ENCODE measurements around the gene FRMD3.

FRMD3 gene

GRCh38 chr9:83472221-83472665 lies 66.0 kb downstream of the FRMD3 start:
- no peak for DNase-seq

DNA sequence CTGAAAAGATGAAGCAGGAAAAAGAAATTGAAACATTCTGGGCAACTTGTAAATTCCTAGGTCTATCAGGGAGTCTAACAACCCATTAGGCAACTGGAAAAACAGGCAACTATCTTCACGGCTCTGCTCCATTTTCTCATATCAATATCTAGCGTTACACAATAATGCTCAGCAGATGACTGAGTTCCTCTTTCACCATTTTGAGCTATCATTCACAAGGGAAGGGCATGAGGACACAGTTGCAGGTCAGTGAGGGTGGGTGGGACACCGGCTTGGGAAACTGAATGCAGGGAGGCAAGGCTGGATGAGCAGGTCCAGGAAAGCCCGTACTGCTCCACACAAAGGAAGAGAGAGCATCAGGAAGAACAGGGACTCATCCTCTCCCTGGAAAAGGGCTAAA lies 67.0 kb downstream of the FRMD3 start:
- DNase-seq = no peak

DNA sequence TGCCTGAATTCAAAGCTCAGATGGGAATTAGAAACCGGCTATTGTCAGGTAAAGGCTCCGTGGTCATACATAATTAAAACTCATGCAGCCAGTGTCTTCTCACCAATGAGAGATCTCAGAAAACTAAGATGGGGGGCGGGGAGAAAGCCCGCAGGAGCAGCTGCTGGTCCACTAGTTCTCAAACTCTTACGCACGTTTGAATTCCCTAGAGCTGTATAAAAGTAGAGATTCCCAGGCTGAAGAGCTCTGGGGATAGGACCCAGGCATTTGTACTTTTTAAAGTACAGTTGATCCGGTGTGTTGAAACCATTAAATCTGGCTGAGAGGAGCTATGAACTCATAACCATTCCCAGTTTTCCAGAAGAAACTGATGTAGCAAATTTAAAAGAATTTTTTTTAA lies 68.5 kb downstream of the FRMD3 start:
- no peak for DNase-seq

- DNase-seq = no peak
Measured at GRCh38 chr9:83468821-83469220, 69.4 kb downstream of the FRMD3 start.

DNA sequence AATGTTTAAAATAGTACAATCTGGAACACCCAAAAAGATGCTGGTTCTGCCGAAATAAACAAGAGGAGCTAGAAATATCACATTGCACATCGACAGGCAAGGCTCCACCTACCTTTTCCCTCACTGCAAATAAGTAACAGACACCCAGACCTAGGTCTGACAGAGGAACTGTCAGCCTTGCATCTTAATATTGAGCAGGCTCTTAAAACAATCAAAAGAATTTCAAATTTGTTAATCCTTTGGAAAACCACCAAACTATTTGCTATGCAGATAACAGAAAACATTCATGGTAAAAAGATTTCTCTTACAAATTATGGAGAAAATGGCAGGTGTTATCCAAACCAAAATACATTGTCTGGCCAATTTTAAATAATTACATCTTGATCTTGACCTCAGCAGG lies 71.3 kb downstream of the FRMD3 start:
- DNase-seq = no peak

- no peak for DNase-seq
Measured at GRCh38 chr9:83466351-83466750, 71.8 kb downstream of the FRMD3 start.

DNA sequence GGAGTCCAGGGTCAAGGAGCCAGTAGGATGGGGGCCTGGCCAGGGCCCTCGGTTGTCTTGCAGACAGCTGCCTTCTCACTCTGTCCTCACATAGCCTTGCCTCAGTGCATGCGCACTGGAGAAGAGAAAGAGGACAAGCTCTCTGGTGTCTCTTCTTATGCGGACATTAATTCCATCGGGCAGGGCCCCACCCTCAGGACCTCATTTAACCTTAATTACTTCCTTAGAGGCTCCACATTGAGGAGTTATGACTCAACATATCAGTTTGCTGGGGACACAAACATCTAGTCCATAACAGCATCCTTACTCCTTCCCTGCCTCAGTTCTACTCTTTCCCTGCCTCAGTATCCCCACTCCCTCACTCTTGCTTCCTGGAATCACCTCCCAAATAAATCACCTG lies 78.4 kb downstream of the FRMD3 start:
- DNase-seq = no peak

DNA sequence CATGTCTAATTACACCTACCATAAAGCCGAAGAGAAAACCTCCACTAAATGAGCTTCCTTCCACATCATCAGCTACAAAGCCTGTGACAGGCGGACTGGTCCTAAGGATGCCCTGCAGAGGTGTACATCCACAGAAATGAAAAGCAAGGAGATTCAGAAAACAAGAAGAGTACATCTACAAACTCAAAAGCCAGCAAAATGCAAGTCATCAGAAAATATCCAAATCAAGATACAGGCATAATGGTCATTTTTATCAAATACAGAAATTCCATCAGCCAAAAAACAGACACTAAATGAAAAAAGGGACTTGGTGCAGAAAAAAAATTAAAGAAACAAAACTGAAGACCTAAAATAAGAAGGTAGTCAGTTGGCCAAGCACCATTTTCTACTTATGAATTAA lies 79.7 kb downstream of the FRMD3 start:
- no peak for DNase-seq

DNA sequence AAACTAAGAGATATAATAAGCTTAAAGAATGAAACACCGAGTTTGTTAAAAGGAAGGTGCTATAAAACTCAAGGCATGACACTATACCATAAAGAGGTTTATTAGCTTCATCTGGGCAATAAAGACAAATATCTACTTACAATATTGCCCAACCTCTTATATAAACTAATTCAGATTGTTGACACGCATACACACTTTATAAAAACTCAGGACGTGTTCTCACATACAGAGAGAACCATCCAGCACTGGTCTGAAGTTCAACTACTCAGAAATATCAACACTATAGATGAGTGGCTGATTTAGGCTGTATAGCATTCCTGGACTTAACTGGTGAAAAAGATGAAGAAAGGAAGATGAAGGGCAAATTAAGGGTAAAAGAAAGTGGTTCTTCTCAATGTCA lies 81.2 kb downstream of the FRMD3 start:
- DNase-seq = no peak

- DNase-seq = no peak
Measured at GRCh38 chr9:83456226-83456625, 82.0 kb downstream of the FRMD3 start.

GRCh38 chr9:83454076-83454475 lies 84.1 kb downstream of the FRMD3 start:
- no peak for DNase-seq

DNA sequence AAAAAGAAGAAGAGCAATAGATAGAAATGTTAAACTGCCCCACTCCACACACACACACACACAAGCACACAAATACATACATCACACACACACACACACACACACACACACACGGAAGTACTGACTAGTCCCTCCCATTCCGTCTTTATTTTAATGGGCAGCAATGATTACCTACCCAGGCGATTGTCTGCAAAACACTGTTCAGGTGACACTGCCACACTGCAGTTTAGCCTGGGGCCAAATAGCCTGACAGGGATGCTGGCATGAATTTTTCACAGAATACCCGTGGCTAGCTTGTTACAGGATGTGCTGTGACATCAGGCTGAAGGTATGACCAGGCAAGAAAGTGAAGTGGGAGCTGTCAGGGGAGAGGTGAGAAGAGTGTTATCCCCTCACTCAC lies 86.9 kb downstream of the FRMD3 start:
- peak; percentile 24 for DNase-seq

- peak; percentile 86 for DNase-seq
Measured at GRCh38 chr9:83449983-83450382, 88.2 kb downstream of the FRMD3 start.

DNA sequence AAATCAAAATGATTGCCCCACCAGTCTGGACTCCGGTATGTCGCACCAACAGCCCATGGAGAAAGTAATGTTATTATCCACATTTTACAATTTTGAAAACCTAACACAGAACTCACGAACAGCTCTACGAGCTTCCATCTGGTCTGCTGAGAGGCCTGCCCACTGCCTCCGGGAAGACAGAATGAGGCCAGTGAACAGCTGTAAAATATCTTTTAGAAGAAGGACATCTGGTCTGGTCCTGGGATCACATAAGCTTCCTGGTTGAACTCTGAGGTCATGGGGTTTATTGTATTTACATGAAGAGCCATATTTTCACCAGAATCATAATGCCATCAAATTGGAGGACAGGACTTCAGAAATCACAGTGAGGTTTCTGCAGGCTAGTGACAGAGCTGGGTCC lies 89.0 kb downstream of the FRMD3 start:
- DNase-seq = no peak

DNA sequence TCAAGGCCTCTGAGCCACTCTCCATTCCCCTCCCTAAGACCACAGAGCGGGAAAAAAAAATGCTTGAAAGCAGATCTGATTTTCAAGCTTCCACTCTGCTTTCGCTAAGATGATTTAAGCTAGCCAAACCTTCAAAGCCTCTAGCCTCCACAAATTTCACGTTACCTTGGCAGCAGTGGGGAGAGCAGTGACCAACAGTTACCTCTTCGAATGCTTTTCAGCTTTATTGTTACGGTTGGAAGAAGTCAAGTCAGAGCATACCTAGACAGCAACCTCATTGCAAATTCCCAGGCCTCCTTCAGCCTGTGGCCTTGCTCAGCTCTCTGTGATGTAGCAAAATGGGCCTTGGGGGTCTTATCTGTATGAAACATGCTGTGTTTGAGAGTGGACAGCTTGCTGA lies 89.6 kb downstream of the FRMD3 start:
- DNase-seq = no peak

DNA sequence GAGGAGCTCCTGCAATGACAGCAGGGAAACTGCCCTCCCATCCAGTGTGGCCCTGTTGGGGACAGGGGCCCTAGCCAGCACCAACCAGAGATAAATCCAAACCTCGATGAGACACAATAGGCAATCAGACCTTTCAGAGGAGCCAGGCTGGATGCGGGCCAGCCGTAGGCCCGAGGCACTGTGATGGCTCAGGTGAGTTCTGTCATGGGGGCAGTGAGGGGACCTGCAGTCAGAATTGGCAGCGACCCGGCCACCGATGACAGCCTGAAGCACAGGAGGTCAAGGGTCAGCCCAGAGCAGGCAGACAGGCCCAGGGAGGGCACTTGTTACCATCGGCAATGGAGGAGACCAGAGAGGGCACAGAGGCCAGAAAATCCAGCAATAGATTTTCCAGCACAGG lies 90.8 kb downstream of the FRMD3 start:
- DNase-seq = no peak

- DNase-seq = no peak
Measured at GRCh38 chr9:83445703-83446265, 92.4 kb downstream of the FRMD3 start.

- peak; percentile 27 for DNase-seq
Measured at GRCh38 chr9:83444110-83444509, 94.1 kb downstream of the FRMD3 start.

- peak; percentile 9 for DNase-seq
Measured at GRCh38 chr9:83441390-83441789, 96.8 kb downstream of the FRMD3 start.

- DNase-seq = no peak
Measured at GRCh38 chr9:83440641-83441040, 97.6 kb downstream of the FRMD3 start.

DNA sequence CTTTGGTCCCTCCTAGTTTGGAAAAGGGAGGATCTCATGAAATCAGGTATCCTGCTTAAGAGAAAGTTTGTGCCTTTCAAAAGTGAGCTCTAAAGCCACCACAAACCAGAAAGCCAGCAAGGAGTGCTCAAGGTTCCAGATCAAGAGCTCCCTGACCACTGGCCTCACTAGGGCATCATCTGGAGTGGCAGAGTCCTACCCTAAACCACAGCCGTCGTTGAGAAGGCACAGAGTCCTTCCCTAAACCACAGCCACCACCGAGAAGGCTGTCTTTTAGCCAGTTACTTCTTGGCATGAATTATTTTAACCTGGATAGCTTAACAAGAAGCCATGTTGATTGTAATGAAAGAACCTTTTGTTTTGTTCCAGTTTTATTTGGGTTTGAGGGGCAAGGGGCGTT lies 102.9 kb downstream of the FRMD3 start:
- DNase-seq = no peak

- DNase-seq = no peak
Measured at GRCh38 chr9:83434254-83434653, 103.9 kb downstream of the FRMD3 start.

GRCh38 chr9:83433846-83434245 lies 104.4 kb downstream of the FRMD3 start:
- no peak for DNase-seq

- no peak for DNase-seq
Measured at GRCh38 chr9:83432877-83433550, 105.2 kb downstream of the FRMD3 start.

DNA sequence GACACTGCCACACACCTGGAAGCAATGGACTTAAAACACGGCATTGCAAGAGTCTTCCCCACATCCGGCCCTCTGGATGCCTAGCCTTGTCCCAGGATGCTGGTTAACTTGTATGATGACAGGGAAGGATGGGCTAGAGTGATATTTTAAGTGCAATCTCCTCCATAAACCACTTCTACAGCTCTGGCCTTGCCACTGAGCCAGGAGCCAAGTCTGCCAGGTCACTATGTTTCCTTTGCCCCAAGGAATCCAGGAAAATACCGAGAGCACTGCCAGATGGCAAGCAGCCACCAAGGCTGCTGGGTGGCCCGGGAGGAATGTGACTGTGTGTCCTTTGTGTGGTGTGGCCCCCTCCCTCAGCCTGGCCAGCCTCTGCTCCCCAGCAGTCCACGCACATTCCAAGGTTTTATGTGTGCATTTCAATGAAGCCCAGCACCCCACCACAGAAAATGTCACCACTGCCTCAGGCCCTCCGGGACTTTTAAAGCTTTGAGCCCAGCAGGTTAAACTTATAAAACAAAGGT lies 106.0 kb downstream of the FRMD3 start:
- DNase-seq = no peak
